ENCODE measurements around the gene PLOD1. TPM values are rescaled to one million over a fixed set of nuclear protein-coding genes. Genes with fewer than 3 reads are reported as not detected.
"Not testable (repeated sequence)": the region's sequence is repeated elsewhere in the genome, so short reads cannot be mapped to it uniquely, and the experiment has no call there.

Gene PLOD1
- total RNA-seq, 1 donor from 2014 or later = 61.6 TPM

DNA sequence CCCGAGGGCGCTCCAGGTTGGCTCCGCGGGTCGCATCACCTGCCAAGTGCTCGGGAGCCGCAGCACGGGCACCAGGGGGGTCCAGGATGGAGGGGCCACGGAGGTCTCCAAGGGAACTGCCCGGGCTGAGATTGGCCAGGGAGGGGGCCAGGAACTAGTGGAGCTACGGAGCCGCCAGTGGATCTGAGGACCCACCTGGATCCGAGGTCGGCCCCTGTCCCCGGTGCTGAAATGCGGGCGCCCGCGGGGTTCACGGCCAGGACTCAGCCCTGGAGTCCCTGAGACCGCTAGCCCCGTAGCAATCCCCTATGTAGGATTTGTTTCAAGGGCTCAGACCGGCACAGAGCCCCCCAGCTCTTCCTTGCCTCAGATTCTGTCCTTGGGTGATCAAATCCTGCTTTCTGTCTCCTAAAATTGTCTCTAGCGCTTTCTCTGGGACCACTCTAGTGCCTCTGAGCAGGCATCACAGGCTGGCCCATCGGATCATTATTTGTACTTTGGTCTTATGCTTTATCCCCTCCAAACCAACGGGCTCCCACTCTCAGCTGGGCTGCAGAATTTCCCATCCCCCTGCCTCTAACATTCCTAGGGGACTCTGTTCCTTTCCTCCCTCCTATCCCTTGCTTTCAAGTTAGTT, 35.6 kb upstream of the PLOD1 start:
- TF ChIP-seq, protein P1, sequence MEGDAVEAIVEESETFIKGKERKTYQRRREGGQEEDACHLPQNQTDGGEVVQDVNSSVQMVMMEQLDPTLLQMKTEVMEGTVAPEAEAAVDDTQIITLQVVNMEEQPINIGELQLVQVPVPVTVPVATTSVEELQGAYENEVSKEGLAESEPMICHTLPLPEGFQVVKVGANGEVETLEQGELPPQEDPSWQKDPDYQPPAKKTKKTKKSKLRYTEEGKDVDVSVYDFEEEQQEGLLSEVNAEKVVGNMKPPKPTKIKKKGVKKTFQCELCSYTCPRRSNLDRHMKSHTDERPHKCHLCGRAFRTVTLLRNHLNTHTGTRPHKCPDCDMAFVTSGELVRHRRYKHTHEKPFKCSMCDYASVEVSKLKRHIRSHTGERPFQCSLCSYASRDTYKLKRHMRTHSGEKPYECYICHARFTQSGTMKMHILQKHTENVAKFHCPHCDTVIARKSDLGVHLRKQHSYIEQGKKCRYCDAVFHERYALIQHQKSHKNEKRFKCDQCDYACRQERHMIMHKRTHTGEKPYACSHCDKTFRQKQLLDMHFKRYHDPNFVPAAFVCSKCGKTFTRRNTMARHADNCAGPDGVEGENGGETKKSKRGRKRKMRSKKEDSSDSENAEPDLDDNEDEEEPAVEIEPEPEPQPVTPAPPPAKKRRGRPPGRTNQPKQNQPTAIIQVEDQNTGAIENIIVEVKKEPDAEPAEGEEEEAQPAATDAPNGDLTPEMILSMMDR (IDR thresholded peaks at IDR 0.05; ENCODE audit: borderline replicate concordance) = no peak

GRCh38 chr1:11901446-11901845, 33.1 kb upstream of the PLOD1 start:
- H3K36me3 ChIP-seq; H3K4me3 ChIP-seq; H3K27ac ChIP-seq (replicated peaks); intact Hi-C loops (cut with micrococcal nuclease); DNase-seq; H3K4me1 ChIP-seq; H3K9me3 ChIP-seq (replicated peaks): not testable (repeated sequence)
- peaks cover 49% of the 10 kb centered on the region for H3K27me3 ChIP-seq (ENCODE audit: low read depth)

More for the DNA sequence above, 35.6 kb upstream of the PLOD1 start:
- H3K27me3 ChIP-seq (ENCODE audit: low read depth) = peaks cover 67% of the 10 kb centered on the region
- intact Hi-C loops (cut with micrococcal nuclease) = no loop called here
- H3K4me3 ChIP-seq = no peak overlapping the region
- no peaks in the 10 kb centered on the region for H3K4me1 ChIP-seq
- H3K36me3 ChIP-seq = no peaks in the 10 kb centered on the region
- DNase-seq = no peak
- no peaks in the 10 kb centered on the region for H3K9me3 ChIP-seq (replicated peaks)
- no peak overlapping the region for H3K27ac ChIP-seq (replicated peaks)

DNA sequence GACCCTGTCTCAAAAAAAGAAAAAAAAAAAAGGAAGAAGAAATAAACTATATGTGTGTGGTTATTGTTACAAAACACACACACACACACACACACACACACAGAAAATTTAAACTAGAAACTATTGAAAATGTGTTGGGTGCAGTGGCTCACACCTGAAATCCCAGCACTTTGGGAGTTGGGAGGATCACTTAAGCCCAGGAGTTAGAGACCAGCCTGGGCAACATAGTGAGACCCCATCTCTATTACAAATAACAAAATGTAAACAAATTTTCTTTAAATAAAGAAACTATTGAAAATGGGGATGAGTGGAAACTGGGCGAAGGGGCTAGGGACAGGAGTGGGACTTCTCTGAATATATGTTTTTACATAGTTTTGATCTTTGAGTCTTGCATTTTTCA, 31.3 kb upstream of the PLOD1 start:
- Histone ChIP-seq H3K27ac (replicated peaks) (no peak overlapping the region), H3K4me3 (no peak overlapping the region), H3K36me3 (no peaks in the 10 kb centered on the region), H3K27me3 (ENCODE audit: low read depth) (peaks cover 33% of the 10 kb centered on the region), H3K4me1 (peaks cover 4% of the 10 kb centered on the region), H3K9me3 (replicated peaks) (no peaks in the 10 kb centered on the region)
- intact Hi-C loops (cut with micrococcal nuclease) = no loop called here
- DNase-seq = no peak
- TF ChIP-seq, protein P1 (IDR thresholded peaks at IDR 0.05; ENCODE audit: borderline replicate concordance) = no peak

- DNase-seq; H3K27ac ChIP-seq (replicated peaks); H3K36me3 ChIP-seq; H3K9me3 ChIP-seq (replicated peaks); intact Hi-C loops (cut with micrococcal nuclease); H3K4me3 ChIP-seq: not testable (repeated sequence)
- peaks cover 23% of the 10 kb centered on the region for H3K27me3 ChIP-seq (ENCODE audit: low read depth)
- peaks cover 14% of the 10 kb centered on the region for H3K4me1 ChIP-seq
Measured at GRCh38 chr1:11904156-11904555, 30.4 kb upstream of the PLOD1 start.

DNA sequence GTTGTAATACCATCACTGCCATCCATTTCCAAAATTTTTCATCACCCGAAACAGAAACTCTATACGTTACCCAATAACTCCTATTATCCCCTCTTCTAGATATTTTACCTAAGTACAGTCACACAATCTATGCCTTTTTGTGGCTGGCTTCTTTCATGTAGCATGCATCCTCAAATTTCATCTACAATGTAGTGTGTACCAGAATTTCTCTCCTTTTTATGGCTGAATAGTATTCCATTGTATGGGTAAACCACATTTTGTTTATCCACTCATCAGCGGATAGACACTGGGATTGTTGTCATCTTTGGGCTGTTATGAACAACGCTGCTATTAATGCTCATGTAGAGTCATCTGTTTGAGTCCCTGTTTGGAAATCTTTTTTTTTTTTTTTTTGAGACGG, 29.5 kb upstream of the PLOD1 start:
- H3K4me1 ChIP-seq = peaks cover 19% of the 10 kb centered on the region
- TF ChIP-seq, protein P1 (IDR thresholded peaks at IDR 0.05; ENCODE audit: borderline replicate concordance) = no peak
- H3K4me3 ChIP-seq = no peak overlapping the region
- intact Hi-C loops (cut with micrococcal nuclease) = no loop called here
- peaks cover 15% of the 10 kb centered on the region for H3K27me3 ChIP-seq (ENCODE audit: low read depth)
- H3K27ac ChIP-seq (replicated peaks) = no peak overlapping the region
- no peaks in the 10 kb centered on the region for H3K9me3 ChIP-seq (replicated peaks)
- H3K36me3 ChIP-seq = no peaks in the 10 kb centered on the region
- no peak for DNase-seq

DNA sequence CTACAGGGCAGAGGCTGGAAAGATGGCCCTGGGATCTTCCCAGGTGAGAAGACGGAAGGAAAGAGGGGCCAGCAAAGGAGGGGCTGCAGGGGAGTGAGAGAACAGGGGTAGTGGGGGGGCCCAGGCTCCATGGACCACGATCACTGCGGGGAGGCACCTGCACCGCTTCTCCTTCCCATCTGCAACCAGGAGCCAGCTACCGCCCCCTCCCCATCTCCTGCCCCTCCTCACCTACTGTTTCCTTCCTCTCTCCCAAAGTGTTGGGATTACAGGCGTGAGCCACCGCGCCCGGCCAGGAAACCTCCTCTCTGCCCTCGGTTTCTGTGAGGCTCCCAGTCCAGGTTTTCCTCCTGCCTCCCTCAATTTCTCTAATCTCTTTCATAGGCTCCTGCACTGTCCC, 27.6 kb upstream of the PLOD1 start:
- H3K4me3 ChIP-seq = no peak overlapping the region
- H3K27me3 ChIP-seq (ENCODE audit: low read depth) = no peaks in the 10 kb centered on the region
- peaks cover 19% of the 10 kb centered on the region for H3K4me1 ChIP-seq
- no peaks in the 10 kb centered on the region for H3K9me3 ChIP-seq (replicated peaks)
- H3K36me3 ChIP-seq = no peaks in the 10 kb centered on the region
- DNase-seq = no peak
- H3K27ac ChIP-seq (replicated peaks) = no peak overlapping the region
- intact Hi-C loops (cut with micrococcal nuclease) = no loop called here
- TF ChIP-seq, protein P1 (IDR thresholded peaks at IDR 0.05; ENCODE audit: borderline replicate concordance) = no peak

All from left ventricle myocardium inferior (tissue), 1 donor.